GM18517 (cell line): Measurements from ENCODE around the gene MAN1A2.
"Not testable (repeated sequence)": the region's sequence is repeated elsewhere in the genome, so short reads cannot be mapped to it uniquely, and the experiment has no call there.

Experiments used
- ATAC-seq: cut with Tn5 transposase; IDR thresholded peaks from one replicate; pipeline ENCODE4 v1.9.1; 2021; ENCODE audit warnings: mild to moderate bottlenecking, moderate library complexity; ENCODE audit not compliant: unreplicated experiment

The MAN1A2 gene

GRCh38 chr1:117367046-117368025 is at the start of gene MAN1A2:
Gene MAN1A2, plus strand, starts transcription at chr1:117367449. Its CDS starts 735 bp downstream, at chr1:117368184.
- ATAC-seq: peak; percentile 46

DNA sequence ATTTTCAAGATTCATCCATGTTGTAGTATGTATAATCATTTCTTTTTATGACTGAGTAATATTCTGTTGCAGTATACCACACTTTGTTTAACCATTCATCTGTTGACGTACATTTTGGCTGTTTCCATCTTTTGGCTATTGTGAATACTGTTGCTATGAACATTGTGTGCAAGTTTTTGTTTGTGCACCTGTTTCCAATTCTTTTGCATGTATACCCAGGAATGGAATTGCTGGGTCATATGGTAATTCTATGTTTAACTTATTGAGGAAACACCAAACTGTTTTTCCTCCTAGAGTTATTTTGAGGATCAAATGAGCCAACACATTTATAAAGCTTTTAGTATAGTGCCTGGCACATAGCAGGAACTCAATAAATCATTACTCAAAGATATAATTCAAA is 49.2 kb upstream of the MAN1A2 start:
- ATAC-seq: no peak

DNA sequence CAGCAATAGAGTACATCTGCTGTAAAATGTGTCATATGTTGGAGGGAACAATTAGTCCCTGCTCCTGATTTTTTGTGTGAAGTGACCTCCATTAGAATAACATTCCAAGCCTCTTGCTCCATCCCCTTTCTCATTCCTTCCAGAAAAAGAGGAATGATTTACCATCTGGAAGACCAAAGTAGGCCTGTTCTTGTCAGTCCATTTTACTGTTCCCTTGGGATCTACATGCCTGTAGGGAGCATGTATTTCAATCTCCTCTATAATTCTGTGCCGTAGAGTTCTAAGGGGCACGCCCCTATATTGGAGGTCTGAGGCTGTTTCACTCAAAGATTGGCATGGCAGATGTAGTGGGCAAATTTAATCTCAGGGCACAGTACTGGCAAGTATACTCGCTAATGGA is 48.8 kb upstream of the MAN1A2 start:
- ATAC-seq: no peak

GRCh38 chr1:117320515-117320914 is 46.7 kb upstream of the MAN1A2 start:
- ATAC-seq: no peak

DNA sequence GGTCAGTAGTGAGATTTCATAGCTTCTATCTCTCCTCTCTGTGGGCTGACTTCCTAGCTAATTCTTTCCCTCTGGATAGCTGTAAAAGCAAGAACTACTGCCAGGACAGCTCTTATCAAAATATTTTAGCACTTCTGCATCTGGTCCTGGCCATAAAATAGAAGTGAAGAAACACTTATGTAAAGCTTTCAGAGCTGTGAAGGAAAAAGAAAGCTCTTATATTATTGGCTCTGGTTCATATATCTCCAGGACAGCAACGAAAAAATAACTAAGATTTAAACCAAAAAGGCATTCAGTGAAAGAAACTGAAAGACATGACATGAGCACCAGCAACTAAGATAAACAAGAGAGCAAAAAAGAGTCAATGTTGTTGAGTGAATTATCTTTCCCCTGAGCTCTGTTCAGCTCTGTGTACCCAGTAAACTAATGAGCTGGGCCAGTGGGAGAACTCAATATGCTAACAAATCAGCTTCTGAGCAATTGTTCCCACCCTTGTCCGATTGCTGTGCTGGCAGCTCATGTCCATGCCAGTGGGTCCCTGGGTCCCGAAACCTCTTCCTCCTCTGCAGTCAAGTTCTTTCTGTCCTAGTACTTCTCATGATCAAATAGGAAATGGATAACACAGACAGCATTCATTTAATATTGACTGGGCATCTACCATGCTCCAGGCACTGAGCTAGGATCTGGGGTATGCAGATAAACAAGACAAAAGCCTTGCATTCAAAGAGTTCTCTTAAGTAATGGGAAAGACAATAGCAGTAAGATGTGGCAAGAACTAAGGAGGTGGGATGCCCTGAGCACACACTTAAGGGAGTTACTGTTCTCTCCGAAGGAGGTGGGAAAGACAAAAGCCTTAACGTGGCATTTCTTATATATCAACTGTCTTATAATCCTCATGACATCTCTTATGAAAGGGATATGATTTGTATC is 45.3 kb upstream of the MAN1A2 start:
- ATAC-seq: no peak

DNA sequence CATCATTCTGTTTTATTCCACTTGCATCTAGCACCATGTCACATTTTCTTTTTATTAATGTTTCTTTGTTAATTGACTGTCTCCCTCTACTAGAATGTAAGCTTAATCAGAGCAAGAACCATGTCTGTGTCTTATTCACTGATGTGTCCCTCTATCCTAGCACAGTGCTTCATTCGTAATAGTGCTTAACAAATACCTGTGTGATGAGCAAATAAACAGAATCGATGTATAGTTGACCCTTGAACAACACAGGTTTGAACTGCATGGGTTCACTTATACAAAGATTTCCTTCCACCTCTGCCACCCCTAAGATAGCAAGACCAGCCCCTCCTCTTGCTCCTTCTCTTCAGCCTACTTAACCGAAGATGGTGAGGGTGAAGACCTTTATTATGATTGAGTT is 42.9 kb upstream of the MAN1A2 start:
- ATAC-seq: no peak

DNA sequence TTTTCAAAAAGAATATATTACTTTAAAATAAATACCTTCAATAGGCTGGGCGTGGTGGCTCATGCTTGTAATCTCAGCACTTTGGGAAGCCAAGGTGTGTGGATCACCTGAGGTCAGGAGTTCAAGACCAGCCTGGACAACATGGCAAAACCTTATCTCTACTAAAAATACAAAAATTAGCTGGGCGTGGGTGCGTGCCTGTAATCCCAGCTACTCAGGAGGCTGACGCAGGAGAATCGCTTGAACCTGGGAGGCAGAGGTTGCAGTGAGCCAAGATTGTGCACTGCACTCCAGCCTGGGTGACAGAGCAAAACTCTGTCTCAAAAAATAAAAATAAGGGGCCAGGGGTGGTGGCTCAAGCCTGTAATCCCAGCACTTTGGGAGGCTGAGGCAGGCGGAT is 41.2 kb upstream of the MAN1A2 start:
- not testable (repeated sequence) for ATAC-seq

DNA sequence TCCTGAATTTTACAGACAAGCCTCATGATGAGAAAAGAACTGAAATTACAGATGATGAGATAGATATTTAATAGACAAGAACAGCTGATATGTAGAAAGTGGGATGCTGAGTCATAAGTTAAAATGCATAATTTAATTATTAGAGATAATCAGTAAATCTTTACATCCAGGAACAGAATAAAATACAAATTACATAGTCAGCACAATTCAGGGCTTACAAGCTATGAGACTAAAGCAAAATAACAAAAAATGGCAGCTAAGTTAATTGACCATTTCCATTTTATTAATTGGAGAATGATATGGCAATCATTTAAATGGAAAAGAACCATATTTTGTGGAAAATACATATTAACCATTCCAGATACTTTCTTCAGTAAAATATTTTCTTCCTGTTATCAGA is 40.2 kb upstream of the MAN1A2 start:
- no peak for ATAC-seq

DNA sequence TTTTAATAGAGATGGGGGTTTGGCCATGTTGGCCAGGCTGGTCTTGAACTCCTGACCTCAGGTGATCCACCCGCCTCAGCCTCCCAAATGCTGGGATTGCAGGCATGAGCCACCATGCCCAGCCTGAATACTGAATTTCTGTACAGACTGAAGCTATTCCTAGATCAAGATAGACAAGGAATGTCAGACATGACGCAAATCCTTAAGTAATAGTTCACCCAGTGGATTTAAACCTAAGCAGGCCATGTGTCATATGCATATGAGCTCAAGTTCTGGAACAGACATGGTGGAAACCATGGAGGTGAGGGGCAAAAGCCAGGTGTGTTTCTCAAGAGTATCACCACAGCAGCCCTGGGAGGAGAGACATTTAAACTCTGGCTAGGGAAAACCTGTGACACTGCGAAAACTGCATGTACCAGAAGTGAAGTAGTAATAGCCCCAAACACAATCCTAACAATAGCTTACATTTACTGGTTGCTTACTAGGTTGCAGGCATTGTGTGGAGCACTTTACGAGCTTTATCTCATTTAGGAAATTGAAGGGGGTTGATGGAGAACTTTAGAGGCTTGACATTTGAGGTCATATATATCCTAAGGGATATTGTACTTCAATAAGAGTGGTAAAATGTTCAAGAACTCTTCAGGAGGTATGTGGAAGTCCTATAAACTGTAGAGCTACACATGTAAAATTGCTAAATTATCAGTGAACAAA is 31.7 kb upstream of the MAN1A2 start:
- ATAC-seq: no peak

DNA sequence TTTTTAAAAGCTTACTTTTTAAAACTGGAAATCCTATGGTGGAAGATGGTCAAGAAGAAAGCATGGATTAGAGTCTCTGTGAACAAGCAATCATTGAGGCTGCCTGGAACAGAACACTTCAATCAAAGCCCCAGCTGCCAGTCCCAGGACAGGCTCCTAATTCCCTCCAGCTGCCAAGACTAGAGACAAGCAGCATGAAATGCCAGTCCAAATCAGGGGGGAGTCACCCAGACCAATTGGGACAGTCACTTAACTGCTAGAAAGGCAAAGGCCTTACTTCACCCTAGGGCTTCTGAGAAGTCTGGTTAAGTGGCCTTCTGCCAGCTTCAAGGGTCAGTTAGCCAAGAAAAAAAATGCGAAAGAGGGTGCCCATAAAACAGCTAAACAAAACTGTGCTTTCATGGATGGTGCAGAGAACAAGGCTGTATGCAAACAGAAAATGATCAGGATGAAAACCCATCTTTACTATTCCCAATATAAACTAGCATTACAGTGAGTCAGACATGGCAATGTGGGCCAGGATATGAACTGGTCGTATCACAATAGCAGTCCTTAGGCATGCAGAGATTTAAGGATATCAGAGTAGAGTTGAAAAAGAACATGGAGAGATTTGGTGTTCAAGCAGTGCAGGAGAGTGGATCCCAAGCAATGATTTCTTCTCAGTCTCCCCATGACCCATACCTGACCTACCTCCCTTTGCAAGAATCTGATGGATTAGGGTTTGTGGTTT is 31.0 kb upstream of the MAN1A2 start:
- no peak for ATAC-seq

DNA sequence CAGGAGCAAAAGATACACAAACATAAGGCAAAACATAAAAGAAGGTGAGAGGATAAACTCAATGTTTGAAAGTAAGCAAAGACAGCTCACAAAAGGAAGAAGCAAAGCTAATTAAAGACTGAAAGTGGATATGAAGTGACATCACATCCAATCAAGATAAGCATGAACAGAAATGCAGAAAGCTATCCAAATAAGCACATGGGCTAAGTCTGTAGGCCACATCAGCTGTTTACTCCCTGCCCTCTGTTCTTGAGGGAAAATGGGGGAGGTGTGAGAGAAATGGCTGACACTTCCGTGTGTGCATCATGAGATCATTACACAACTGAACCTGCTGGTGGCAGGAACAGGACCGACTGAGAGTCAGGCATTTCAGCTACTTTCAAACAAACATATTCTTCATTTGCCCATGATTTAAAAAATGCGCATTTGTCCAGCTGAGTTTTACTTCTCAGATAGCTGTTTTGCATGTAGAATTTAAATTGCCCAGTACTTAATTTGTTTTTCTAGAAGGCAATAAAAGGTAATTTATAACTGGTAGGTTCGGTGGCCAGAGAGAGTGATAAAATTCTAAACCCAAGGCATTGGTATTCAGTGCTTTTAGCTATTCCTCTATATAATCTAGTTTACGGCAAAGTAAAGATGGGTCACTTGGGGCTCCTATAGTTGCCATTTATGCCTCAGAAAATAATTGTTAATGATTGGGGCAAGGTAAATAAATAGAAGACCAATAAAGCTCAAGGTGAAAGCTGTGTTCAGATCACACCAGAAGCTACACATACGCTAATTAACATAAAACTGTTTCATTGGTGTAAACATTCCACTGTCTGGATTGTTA is 27.2 kb upstream of the MAN1A2 start:
- ATAC-seq: no peak

GRCh38 chr1:117341123-117341522 is 26.1 kb upstream of the MAN1A2 start:
- ATAC-seq: no peak

DNA sequence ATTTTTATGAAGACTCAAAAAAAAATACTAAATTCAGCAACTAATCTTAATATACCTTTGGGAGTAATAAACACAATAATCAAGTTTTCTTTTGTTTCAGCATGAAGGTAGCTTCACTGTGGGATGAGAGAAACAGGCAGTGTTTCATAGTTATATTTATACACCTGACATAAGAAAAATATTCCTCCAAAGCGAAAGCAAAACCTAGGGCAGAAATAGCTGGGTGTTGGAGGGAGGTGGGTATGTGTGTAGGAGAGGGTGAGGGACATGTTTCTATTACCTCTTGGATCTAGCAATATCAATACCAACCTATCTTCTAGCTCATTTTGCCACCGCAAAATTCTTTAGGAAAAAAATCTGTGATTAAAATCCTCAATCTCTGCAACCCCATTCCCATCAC is 24.9 kb upstream of the MAN1A2 start:
- no peak for ATAC-seq

GRCh38 chr1:117346206-117346928 is 20.9 kb upstream of the MAN1A2 start:
- ATAC-seq: no peak

DNA sequence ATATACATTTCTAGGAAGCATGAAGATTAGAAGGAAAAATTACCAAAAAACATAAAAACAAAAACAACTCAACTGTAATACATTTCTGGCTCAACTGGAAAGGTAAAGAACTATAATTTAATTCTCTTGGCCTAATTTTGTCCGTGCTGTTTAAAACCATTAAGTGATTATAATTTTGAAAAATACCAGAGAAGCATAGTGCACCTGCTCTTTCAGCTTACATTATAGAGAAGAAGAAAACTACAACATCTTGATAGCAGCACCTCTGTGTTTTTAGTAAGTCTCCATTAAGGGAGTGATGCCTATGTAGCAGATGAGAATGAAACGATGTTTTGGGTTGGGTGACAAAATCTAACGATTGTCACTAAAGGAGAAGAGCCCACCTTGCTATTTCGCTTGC is 19.3 kb upstream of the MAN1A2 start:
- no peak for ATAC-seq

- ATAC-seq: not testable (repeated sequence)
Measured at GRCh38 chr1:117352695-117353094, 14.6 kb upstream of the MAN1A2 start.

DNA sequence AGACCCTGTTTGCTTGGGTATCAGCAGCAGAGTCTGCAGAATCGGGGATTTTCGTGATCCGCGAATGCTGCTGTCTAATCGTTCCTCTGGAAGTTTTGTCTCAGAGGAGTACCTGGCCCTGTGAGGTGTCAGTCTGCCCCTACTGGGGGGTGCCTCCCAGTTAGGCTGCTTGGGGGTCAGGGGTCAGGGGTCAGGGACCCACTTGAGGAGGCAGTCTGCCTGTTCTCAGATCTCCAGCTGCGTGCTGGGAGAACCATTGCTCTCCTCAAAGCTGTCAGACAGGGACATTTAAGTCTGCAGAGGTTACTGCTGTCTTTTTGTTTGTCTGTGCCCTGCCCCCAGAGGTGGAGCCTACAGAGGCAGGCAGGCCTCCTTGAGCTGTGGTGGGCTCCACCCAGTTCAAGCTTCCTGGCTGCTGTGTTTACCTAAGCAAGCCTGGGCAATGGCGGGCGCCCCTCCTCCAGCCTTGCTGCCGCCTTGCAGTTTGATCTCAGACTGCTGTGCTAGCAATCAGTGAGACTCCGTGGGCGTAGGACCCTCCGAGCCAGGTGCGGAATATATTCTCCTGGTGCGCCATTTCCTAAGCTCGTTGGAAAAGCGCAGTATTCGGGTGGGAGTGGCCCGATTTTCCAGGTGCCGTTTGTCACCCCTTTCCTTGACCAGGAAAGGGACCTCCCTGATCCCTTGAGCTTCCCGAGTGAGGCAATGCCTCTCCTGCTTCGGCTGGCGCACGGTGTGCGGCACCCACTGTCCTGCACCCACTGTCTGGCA is 9.2 kb upstream of the MAN1A2 start:
- not testable (repeated sequence) for ATAC-seq

- not testable (repeated sequence) for ATAC-seq
Measured at GRCh38 chr1:117358604-117358887, 8.7 kb upstream of the MAN1A2 start.
